ENCODE measurements around the gene JAZF1.

JAZF1 gene

GRCh38 chr7:28136420-28136819 is 44.2 kb downstream of the JAZF1 start:
- DNase-seq (ENCODE audit: low read depth in 2 of 2, low spot score in 1 of 2), result no peak

- DNase-seq (ENCODE audit: low read depth in 2 of 2, low spot score in 1 of 2), result no peak
Observed at GRCh38 chr7:28135760-28136159, 44.8 kb downstream of the JAZF1 start.

- DNase-seq (ENCODE audit: low read depth in 2 of 2, low spot score in 1 of 2), result no peak
Observed at GRCh38 chr7:28135315-28135714, 45.3 kb downstream of the JAZF1 start.

- DNase-seq (ENCODE audit: low read depth in 2 of 2, low spot score in 1 of 2), result no peak
Observed at GRCh38 chr7:28133872-28134271, 46.7 kb downstream of the JAZF1 start.

- DNase-seq (ENCODE audit: low read depth in 2 of 2, low spot score in 1 of 2), result no peak
Observed at GRCh38 chr7:28132959-28133870, 47.4 kb downstream of the JAZF1 start.

GRCh38 chr7:28130277-28130676 is 50.3 kb downstream of the JAZF1 start:
- DNase-seq (ENCODE audit: low read depth in 2 of 2, low spot score in 1 of 2), result no peak

- DNase-seq (ENCODE audit: low read depth in 2 of 2, low spot score in 1 of 2), result no peak
Observed at GRCh38 chr7:28128608-28129007, 52.0 kb downstream of the JAZF1 start.

- no peak for DNase-seq (ENCODE audit: low read depth in 2 of 2, low spot score in 1 of 2)
Observed at GRCh38 chr7:28126410-28127041, 54.1 kb downstream of the JAZF1 start.

GRCh38 chr7:28125431-28126409 is 54.9 kb downstream of the JAZF1 start:
- no peak for DNase-seq (ENCODE audit: low read depth in 2 of 2, low spot score in 1 of 2)

GRCh38 chr7:28124413-28124812 is 56.2 kb downstream of the JAZF1 start:
- DNase-seq (ENCODE audit: low read depth in 2 of 2, low spot score in 1 of 2), result no peak

GRCh38 chr7:28123752-28124151 is 56.8 kb downstream of the JAZF1 start:
- DNase-seq (ENCODE audit: low read depth in 2 of 2, low spot score in 1 of 2), result no peak

- DNase-seq (ENCODE audit: low read depth in 2 of 2, low spot score in 1 of 2), result no peak
Observed at GRCh38 chr7:28121496-28121895, 59.1 kb downstream of the JAZF1 start.

- no peak for DNase-seq (ENCODE audit: low read depth in 2 of 2, low spot score in 1 of 2)
Observed at GRCh38 chr7:28116041-28116440, 64.6 kb downstream of the JAZF1 start.

- DNase-seq (ENCODE audit: low read depth in 2 of 2, low spot score in 1 of 2), result no peak
Observed at GRCh38 chr7:28115261-28115660, 65.3 kb downstream of the JAZF1 start.

GRCh38 chr7:28114056-28114455 is 66.5 kb downstream of the JAZF1 start:
- no peak for DNase-seq (ENCODE audit: low read depth in 2 of 2, low spot score in 1 of 2)

GRCh38 chr7:28112883-28113540 is 67.6 kb downstream of the JAZF1 start:
- DNase-seq (ENCODE audit: low read depth in 2 of 2, low spot score in 1 of 2), result no peak

GRCh38 chr7:28112467-28112866 is 68.1 kb downstream of the JAZF1 start:
- DNase-seq (ENCODE audit: low read depth in 2 of 2, low spot score in 1 of 2), result no peak

- no peak for DNase-seq (ENCODE audit: low read depth in 2 of 2, low spot score in 1 of 2)
Observed at GRCh38 chr7:28112012-28112411, 68.6 kb downstream of the JAZF1 start.

GRCh38 chr7:28110427-28111012 is 70.1 kb downstream of the JAZF1 start:
- no peak for DNase-seq (ENCODE audit: low read depth in 2 of 2, low spot score in 1 of 2)

- no peak for DNase-seq (ENCODE audit: low read depth in 2 of 2, low spot score in 1 of 2)
Observed at GRCh38 chr7:28108747-28109146, 71.8 kb downstream of the JAZF1 start.
